HepG2 (cell line): ENCODE data around the gene SCP2. TPM values are rescaled to one million over a fixed set of nuclear protein-coding genes. Genes with fewer than 3 reads are reported as not detected.

Experiments used
- AHDC1 ChIP-seq: sonication (generic); formaldehyde crosslinking; IDR thresholded peaks from 2 replicates; pipeline ENCODE4 v1.5.1; 2020; ENCODE audit warnings: mild to moderate bottlenecking, missing genetic modification reagents, borderline replicate concordance
- ARNT2 ChIP-seq: sonication (generic); formaldehyde crosslinking; IDR thresholded peaks from 2 replicates; pipeline ENCODE4 v1.8.0; 2022; ENCODE audit warnings: mild to moderate bottlenecking, low read depth, missing genetic modification reagents, moderate library complexity
- BCL6 ChIP-seq: IDR thresholded peaks from 2 replicates; pipeline ENCODE4 v1.6.1; 2016; ENCODE audit warnings: missing genetic modification reagents, missing compliant biosample characterization
- CEBPG ChIP-seq: IDR thresholded peaks from 2 replicates; pipeline ENCODE4 v1.6.1; 2016
- FUBP1 ChIP-seq: sonication (generic); formaldehyde crosslinking; IDR thresholded peaks from 2 replicates; pipeline ENCODE4 v1.5.1; 2020; ENCODE audit warnings: missing genetic modification reagents, mild to moderate bottlenecking, borderline replicate concordance
- GABPB1 ChIP-seq: IDR thresholded peaks from 2 replicates; pipeline ENCODE4 v1.6.1; 2016; ENCODE audit warnings: mild to moderate bottlenecking, missing genetic modification reagents, moderate library complexity, missing compliant biosample characterization
- GZF1 ChIP-seq: sonication (generic); formaldehyde crosslinking; IDR thresholded peaks from 2 replicates; pipeline ENCODE4 v1.5.1; 2020; ENCODE audit warnings: mild to moderate bottlenecking, missing genetic modification reagents
- MAFK ChIP-seq, 2 experiments: IDR thresholded peaks in 1 of 2; conservative IDR thresholded peaks in 1 of 2; 2 replicates each; pipeline ENCODE4 v1.6.1; 2011; ENCODE audit warnings: improper control_type of control experiment in 2 of 2, low read length in 2 of 2
- MED8 ChIP-seq: sonication (generic); formaldehyde crosslinking; IDR thresholded peaks from 2 replicates; pipeline ENCODE4 v1.8.1; 2023; ENCODE audit warnings: mild to moderate bottlenecking, missing genetic modification reagents; ENCODE audit not compliant: insufficient replicate concordance
- MNT ChIP-seq: fragments of 450-650 bp; IDR thresholded peaks from 2 replicates; pipeline ENCODE4 v1.6.1; 2016
- NBN ChIP-seq: fragments of 450-650 bp; conservative IDR thresholded peaks from 2 replicates; pipeline ENCODE4 v1.6.1; 2017
- RARA ChIP-seq: IDR thresholded peaks from 2 replicates; pipeline ENCODE4 v1.6.1; 2016; ENCODE audit warnings: missing genetic modification reagents, missing compliant biosample characterization
- RELA ChIP-seq: sonication (generic); formaldehyde crosslinking; IDR thresholded peaks from 2 replicates; pipeline ENCODE4 v1.4.0; 2020; ENCODE audit warnings: missing genetic modification reagents
- SP2 ChIP-seq: sonication (generic); formaldehyde crosslinking; IDR thresholded peaks from 2 replicates; pipeline ENCODE4 v1.5.1; 2020; ENCODE audit warnings: mild to moderate bottlenecking, missing genetic modification reagents
- STAG1 ChIP-seq: sonication (generic); formaldehyde crosslinking; IDR thresholded peaks from 2 replicates; pipeline ENCODE4 v1.4.0; 2020; ENCODE audit warnings: missing genetic modification reagents
- THAP8 ChIP-seq: sonication (generic); formaldehyde crosslinking; IDR thresholded peaks from 2 replicates; pipeline ENCODE4 v1.5.1; 2020; ENCODE audit warnings: missing genetic modification reagents, mild to moderate bottlenecking, borderline replicate concordance
- ZBTB7B ChIP-seq: sonication (generic); formaldehyde crosslinking; IDR thresholded peaks from 2 replicates; pipeline ENCODE4 v1.4.0; 2020; ENCODE audit warnings: missing genetic modification reagents
- ZFX ChIP-seq: sonication (generic); formaldehyde crosslinking; IDR thresholded peaks from 2 replicates; pipeline ENCODE4 v1.4.0; 2020; ENCODE audit warnings: mild to moderate bottlenecking, low read depth, missing genetic modification reagents, moderate library complexity
- ZNF124 ChIP-seq: sonication (generic); formaldehyde crosslinking; IDR thresholded peaks from 2 replicates; pipeline ENCODE4 v1.4.0; 2020; ENCODE audit warnings: missing genetic modification reagents
- ZNF24 ChIP-seq: fragments of 450-650 bp; IDR thresholded peaks from 2 replicates; pipeline ENCODE4 v1.6.1; 2017; ENCODE audit warnings: antibody characterized with exemption, mild to moderate bottlenecking
- ZNF660 ChIP-seq: sonication (generic); formaldehyde crosslinking; IDR thresholded peaks from 2 replicates; pipeline ENCODE4 v1.5.1; 2020; ENCODE audit warnings: mild to moderate bottlenecking, low read depth, missing genetic modification reagents, borderline replicate concordance
- polyA plus RNA-seq, 8 experiments: library from polyadenylated mRNA; depleted of rRNA in 3 of 8; stranded (reverse) in 7 of 8; unstranded in 1 of 8; fragments of >200 nt; fragmentation: Illumina TruSeq in 4 of 8; extraction: Trizol in 4 of 8; gene quantifications; 2 replicates each; pipeline versions ENCODE4 v1.2.1 to v1.2.3, GENCODE V29; 2011 to 2016; ENCODE audit warnings: low read depth in 4 of 8, missing spikeins in 1 of 8, mixed read lengths in 1 of 8; ENCODE audit not compliant: insufficient read depth in 1 of 8
- total RNA-seq, 5 experiments: library from RNA; depleted of rRNA; stranded (reverse); fragments of >200 nt; fragmentation: Illumina TruSeq; extraction: Trizol; gene quantifications; 2 replicates each; pipeline ENCODE4 v1.2.3, GENCODE V29; 2016; ENCODE audit warnings: low read depth in 1 of 5

SCP2 gene
- total and polyA plus RNA-seq, 2 of the 13 experiments (the other 11 are each of a cell fraction or from before 2014, with no cell fraction given) = 59.0 to 133 TPM

GRCh38 chr1:53014791-53015507, 87.9 kb downstream of the SCP2 start (continued):
- TF ChIP-seq AHDC1 = no peak
- TF ChIP-seq GZF1 (CRISPR knock-in tag) = no peak
- peak; percentile 48 to 53 for TF ChIP-seq MAFK (conservative IDR thresholded peaks at IDR 0.05 in 1 of 2, IDR thresholded peaks at IDR 0.05 in 1 of 2; ENCODE audit: low read length in 2 of 2)
- TF ChIP-seq SP2 (CRISPR knock-in tag) = no peak
- no peak for TF ChIP-seq RELA (CRISPR knock-in tag)
- peak; percentile 79; the same call in 1 of the 2 replicates for TF ChIP-seq ZNF124 (CRISPR knock-in tag)
- peak; percentile 44 for TF ChIP-seq CEBPG (CRISPR knock-in tag)
- no peak for TF ChIP-seq ZNF660 (CRISPR knock-in tag)
- peak; percentile 84 for TF ChIP-seq GABPB1 (CRISPR knock-in tag)
- no peak for TF ChIP-seq THAP8
- TF ChIP-seq BCL6 (CRISPR knock-in tag) = peak; percentile 43
- peak; percentile 43 for TF ChIP-seq RARA
- no peak for TF ChIP-seq MED8 (CRISPR knock-in tag)
- TF ChIP-seq MNT = no peak
- TF ChIP-seq NBN = no peak
- TF ChIP-seq ARNT2 = no peak
- no peak for TF ChIP-seq ZNF24
- TF ChIP-seq ZBTB7B (CRISPR knock-in tag) = peak; percentile 29; the same call in 1 of the 2 replicates
- peak; percentile 37; the same call in 1 of the 2 replicates for TF ChIP-seq ZFX (CRISPR knock-in tag)
- no peak for TF ChIP-seq FUBP1 (CRISPR knock-in tag)
- TF ChIP-seq STAG1 (CRISPR knock-in tag) = peak; percentile 36
